HUDEP-2 (cell line): ENCODE data around the gene THAP8.
A peak's percentile ranks its signal among the peaks of the same experiment; 100 is the strongest.

Source experiments
- DNase-seq, 76 experiments: peaks; one replicate each; lab custom pipeline; 2025; ENCODE audit not compliant: unreplicated experiment in 76 of 76; lab: John Stamatoyannopoulos, UW

The THAP8 gene

DNA sequence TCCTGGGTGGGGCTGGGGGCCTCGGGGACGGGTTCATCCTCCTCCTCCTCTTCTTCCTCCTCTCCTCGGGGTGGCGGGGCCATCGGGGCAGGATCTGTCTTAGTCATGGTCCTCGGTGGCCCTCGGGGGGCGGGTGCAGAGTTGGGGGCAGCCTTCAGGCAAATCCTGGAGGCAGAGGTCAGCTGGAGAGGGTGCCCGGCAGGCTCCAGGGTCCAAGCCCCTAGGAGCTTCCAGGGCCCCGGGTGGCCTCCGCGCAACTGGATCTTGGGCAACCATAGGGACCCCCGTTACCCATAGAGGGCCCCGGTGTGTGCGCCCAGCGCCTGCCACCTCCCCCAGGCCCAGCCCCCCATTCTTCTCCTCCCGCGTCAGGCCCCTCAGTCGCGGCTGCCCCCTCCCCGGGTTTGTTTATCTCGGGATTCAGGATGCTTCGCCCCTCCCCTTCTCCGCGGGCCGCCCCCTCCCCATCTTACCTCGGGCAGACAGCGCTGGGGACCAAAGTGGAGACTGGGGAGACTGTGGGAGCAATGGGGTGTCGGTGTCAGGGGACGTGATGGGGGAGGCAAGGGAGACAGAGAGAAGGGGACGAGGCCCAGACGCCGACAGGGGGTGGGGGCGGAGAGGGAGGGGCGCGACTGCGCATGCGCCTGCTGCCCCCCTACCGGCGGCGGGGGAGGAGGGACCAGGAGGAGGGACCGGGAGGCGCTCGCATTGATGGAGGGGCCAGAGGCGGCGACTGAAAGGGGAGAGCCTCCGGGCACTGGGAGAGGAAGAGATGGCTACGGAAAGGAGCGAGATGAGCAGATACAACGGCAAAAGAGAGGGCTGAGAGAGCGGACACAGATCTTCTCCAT lies 21.6 kb downstream of the THAP8 start, which contains the start of gene CLIP3:
Gene CLIP3 (minus strand): TSS at position 623 of the 854 bp plus-strand sequence. CDS start 516 bp downstream, at position 107.
- DNase-seq: no peak

GRCh38 chr19:36031308-36031707 lies 22.8 kb downstream of the THAP8 start:
- no peak for DNase-seq

DNA sequence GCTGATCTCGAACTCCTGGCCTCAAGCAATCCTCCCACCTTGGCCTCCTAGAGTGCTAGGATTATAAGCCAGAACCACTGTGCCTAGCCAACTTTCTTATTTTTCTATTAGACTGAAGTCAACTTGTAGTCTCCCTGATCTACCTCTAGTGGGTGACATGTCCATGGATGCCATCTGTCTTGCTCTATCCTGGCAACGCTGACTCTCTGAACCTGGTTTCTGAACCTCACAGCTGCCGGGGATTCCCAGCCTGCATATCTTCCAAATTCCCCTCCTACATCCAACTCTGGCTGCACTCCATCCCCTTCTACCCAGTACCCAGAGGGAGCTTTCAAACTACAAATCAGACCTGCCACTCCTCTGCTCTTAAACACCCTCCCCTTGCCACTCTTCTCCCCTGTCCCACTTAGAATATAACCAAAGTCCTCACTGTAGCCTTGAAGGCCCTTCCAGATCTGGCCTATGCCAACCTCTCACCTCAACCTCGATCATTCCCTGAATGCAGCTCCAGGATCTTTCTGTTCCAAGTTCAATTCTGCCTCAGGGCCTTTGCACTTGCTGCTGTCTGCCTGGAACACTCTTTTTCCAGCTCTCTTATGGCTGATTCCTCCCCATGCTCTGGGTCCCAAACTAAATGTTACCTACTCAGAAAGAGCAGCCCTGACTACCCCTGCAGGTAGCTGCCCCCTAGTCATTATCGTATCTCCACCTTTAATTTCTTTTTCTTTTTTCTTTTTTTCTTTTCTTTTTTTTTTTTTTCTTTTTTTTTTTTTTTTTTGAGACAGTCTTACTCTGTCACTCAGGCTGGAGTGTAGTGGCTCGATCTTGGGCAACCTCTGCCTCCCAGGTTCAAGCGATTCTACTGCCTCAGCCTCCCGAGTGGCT lies 23.6 kb downstream of the THAP8 start:
- peak in 1 of 76 experiments; percentile 9 for DNase-seq

- DNase-seq: no peak
Observed at GRCh38 chr19:36028313-36029041, 25.6 kb downstream of the THAP8 start.

DNA sequence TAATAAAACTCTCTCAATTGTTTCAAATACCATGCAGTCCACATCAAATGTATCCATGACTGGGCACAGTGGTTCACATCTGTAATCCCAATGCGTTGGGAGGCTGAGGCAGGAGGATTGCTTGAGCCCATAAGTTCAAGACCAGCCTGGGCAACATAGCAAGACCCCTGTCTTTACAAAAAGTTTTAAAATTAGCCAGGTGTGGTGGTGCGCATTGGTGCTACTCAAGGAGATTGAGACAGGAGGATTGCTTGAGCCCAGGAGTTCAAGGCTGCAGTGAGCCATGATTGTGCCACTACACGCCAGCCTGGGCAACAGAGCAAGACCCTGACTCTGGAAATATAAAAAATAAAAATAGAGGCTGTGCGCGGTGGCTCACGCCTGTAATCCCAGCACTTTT lies 26.4 kb downstream of the THAP8 start:
- no peak for DNase-seq

DNA sequence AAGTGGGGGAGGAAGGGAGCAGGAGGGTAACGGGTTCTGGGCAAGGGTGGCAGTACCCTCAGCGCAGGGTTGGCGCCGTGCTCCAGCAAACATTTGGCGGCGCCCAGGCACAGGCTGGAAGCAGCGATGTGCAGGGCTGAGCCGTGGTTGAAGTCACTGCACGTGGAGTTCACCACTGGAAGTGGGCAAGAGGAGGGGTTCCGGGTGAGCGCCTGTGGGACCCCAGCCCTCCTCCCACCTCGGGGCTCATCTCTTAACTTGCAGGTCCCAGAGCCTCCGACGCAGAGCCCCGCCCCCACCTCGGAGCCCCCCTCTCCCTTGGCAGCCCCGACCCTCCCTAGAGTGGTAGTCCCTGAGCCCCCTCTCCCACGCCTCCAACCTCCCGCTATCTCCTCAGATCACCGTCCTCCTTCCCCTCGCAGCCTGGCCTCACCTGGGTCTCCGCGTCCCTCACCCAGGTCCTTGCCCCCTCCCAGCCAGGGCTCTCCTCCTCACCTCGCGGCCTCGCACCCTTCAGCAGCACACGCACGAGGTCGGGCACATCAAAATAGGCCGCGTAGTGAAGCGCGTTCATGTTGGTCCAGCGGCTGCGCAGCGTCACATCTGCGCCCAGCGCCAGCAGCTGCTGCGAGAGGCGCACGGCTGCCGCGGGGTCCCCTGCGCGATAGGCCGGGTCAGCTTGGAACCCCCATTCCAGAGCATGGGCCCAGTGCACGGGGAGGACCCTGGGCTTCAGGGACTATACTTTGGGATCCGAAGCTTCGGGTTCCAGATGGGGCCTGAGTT lies 27.8 kb downstream of the THAP8 start:
- no peak for DNase-seq

GRCh38 chr19:36025541-36025940 lies 28.5 kb downstream of the THAP8 start:
- DNase-seq: no peak

- no peak for DNase-seq
Observed at GRCh38 chr19:36023432-36023831, 30.7 kb downstream of the THAP8 start.

DNA sequence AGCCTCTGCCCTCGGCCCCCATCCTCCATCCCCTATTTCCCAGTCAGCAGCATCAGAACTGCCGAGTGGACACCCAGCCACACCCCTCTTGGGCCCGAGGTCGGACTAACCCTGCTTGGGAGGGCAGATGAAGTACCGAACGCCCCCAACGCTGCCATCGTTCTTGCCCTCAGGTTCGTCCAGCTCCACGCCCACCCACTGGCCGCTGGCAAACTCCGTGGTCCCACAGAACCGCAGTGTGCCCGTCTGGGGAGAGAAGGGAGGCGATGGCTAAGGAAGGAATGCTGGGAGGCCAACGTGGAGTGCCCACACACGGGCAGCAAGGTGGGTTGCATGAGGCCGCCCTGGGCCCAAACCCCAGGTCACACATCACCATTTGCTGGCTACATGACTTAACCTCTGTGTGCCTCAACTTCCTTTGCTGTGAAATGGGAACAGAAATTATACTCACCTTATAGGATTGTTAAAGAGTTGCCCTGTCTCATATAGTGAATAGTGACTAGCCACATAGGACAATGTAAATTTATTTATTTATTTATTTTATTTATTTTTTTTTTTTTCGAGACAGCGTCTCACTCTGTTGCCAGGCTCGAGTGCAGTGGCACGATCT lies 34.9 kb downstream of the THAP8 start:
- no peak for DNase-seq

DNA sequence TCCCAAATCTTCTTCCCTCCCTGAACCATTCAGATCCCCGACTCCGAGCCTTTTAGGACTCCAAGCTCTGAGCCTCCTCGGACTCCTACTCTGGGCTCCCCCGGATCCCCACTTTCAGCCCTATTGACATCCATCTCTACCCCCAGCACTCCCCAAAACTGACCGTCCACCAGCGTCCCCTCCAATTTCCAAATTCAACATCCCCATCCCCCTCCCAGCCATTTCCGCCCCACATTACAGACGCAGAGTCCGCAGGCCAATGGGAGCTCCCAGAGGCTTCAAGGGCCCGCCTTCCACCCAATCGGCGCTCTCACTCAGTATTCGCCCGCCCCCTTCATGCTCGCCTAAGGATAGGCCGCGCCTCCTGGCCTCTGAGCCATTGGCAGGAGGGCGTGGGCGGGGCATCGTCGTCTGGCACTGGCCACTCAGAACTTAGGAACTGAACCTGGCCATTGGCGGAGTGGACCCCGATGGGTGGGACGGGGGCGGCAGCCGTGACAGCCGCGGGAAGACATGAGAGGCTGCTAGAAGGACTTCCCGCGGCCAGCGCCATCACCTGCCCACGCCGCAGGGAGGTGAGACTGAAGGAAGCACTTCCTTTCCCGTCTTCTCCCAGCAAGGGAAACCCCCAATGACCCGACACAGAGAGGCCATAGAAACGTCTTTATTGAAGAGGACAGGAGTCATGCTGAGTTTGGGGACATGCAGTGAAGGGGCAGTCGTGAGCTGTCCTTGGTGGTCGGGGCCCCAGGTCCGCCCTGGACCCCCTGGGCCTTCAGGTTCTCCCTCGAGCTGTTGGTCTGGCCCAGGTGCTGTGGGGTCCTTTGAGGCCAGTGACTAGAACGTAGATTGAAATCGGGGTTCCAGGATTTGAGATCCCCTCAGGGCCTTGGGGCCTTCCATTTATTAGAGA lies 39.8 kb downstream of the THAP8 start, which contains the start of gene ALKBH6:
Gene ALKBH6 (minus strand): TSS at position 202 of the 913 bp plus-strand sequence. CDS start 816 bp downstream, outside the sequence.
- peak in 75 of 76 experiments; percentile 87 to 100 (median 100) for DNase-seq

DNA sequence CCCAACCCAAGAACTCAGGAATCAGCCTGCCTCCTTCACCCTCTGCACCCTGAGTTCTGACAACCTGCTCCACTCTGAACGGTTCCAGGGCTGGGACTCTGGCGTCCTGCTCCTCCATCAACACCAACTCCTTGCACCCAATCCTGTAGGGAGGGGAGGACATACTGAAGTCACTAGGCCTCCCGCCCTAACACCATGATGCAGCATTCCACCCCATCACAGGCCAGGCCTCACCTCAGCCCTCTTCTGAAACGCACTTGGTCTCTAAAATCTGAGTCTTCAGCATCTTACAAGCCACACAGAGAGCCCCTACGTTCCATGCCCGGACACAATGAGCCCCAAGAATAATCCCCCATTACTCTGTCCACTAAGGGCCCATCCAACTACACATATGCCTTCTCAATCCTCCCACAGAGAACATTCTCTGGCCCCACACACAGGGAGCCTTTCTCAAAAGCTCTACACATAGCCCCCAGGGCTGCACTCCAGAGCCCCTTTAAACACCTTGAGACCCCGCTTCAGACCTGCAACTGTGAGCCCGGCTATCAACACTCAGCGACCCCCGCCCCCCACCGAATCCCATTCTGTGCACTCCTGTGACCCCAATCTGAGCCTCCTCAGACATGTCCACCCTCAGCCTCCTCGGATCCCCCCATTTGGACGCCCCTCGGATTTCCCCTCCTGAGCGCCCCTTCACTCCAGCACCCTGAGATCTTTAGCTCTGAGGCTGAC lies 40.6 kb downstream of the THAP8 start:
- DNase-seq: peak in 15 of 76 experiments; percentile 6 to 41 (median 23)

GRCh38 chr19:36010402-36010801 lies 43.7 kb downstream of the THAP8 start:
- DNase-seq: no peak

GRCh38 chr19:36009633-36010379 lies 44.3 kb downstream of the THAP8 start:
- no peak for DNase-seq

DNA sequence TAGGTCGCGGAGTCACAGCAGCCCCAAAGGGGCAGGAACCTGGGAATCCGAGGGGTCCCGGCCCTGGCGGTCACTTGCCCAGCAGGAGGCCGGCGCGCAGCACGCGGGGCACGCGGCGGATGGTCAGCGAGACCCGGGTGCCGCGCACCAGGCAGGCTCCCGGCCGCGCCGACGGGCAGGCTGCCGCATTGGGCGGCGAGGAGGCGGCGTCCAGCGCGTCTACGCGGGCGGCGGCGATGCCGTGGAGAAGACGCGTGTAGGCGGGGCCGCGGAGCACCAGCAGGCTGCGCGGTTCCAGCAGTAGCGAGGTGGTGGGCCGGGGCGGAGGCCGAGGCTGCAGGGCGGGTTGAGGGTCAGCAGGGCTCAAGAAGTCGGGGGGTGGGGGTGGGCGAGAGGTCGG lies 44.9 kb downstream of the THAP8 start:
- DNase-seq: peak in 59 of 76 experiments; percentile 3 to 79 (median 52)

DNA sequence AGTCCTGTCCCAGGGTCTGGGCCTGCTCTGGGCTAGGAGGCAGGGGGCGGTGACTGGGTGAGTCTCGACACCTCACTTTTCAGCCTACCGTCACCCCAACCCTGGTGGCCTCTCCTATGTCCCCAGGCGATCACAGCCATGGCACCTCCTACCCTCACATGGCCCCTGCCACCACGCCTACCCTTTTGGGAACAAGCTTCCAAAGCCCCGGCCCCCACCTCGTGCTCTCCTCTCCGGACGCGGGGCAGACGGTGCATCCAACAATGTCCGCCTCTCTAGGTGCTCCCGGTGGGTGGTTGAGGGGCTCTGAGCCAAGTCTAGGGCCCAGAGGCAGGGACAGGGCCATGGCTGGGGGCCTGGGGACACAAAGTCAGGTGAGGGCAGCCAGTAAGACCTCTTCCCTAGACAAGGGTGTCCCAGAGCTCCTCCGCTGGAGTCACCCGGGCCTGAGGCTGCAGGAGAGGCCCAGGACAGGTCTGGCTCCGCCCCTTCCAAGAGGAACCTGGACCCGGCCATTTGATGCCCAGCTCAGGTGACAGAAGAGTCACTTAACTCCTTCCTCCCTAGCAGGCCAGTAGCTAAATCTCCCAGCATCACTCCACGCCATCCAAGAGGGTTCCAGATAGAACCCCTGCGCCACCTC lies 45.6 kb downstream of the THAP8 start, which contains the start of gene SYNE4:
Gene SYNE4 (minus strand): TSS at position 478 of the 643 bp plus-strand sequence. CDS start 132 bp downstream, at position 346.
- DNase-seq: no peak

GRCh38 chr19:36006955-36007354 lies 47.1 kb downstream of the THAP8 start:
- DNase-seq: no peak
